ENCODE results near the gene SLC26A5. TPM values are rescaled to one million over a fixed set of nuclear protein-coding genes. Genes with fewer than 3 reads are reported as not detected.

The SLC26A5 gene
- total RNA-seq, 1 donor = not detected

DNA sequence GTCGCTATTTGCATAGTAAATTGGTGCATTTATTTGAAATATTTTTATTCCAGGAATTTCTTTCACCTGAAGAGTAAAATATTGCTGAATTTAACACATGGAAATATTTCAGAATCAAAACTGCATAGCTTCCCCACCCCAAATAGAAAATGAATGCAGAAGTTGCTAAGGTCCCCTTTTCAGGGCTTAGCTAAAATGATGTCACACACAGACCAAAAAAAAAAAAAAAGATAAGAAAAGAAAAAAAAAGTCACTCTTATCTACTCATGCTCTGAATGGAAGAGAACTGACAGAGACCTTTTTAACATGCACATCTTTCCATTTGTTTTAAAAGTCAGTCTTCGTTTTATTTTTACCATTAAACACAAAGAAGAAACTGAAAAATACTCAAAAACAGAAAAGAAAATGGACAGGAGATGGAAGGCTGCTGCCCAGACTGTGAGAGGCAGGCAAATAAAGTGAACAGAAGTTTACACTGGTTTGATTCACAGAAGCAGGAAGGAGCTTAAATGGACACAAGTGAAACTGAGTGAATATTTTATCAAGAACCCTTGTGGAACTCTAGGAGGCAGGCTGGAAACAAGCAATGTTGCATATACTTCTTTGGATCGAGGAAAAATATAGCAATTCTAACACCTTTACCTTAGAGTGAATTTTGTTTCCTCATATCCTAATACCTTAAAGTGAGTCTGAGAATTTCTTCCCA is 66.6 kb downstream of the SLC26A5 start:
- Histone ChIP-seq H3K4me2 (ENCODE audit: insufficient read depth, low read length) (no peak overlapping the region), H3K27me3 (ENCODE audit: insufficient read depth, low read length) (peaks cover 12% of the 10 kb centered on the region), H2AFZ (ENCODE audit: low read length) (peak overlapping the region; percentile 35), H3K79me2 (ENCODE audit: insufficient read depth, low read length) (no peaks in the 10 kb centered on the region), H3K4me3 (ENCODE audit: insufficient read depth, low read length) (no peak overlapping the region), H3K4me1 (ENCODE audit: insufficient read depth, low read length) (no peaks in the 10 kb centered on the region), H3K36me3 (ENCODE audit: insufficient read depth, low read length) (no peaks in the 10 kb centered on the region), H3K27ac (ENCODE audit: low read depth, low read length) (no peak overlapping the region), H3K9me3 (ENCODE audit: low read depth, low read length) (no peaks in the 10 kb centered on the region), H4K20me1 (ENCODE audit: insufficient read depth, low read length) (no peaks in the 10 kb centered on the region)
- no peak for DNase-seq (ENCODE audit: insufficient read length, low spot score, missing footprints)
- TF ChIP-seq, protein P1, sequence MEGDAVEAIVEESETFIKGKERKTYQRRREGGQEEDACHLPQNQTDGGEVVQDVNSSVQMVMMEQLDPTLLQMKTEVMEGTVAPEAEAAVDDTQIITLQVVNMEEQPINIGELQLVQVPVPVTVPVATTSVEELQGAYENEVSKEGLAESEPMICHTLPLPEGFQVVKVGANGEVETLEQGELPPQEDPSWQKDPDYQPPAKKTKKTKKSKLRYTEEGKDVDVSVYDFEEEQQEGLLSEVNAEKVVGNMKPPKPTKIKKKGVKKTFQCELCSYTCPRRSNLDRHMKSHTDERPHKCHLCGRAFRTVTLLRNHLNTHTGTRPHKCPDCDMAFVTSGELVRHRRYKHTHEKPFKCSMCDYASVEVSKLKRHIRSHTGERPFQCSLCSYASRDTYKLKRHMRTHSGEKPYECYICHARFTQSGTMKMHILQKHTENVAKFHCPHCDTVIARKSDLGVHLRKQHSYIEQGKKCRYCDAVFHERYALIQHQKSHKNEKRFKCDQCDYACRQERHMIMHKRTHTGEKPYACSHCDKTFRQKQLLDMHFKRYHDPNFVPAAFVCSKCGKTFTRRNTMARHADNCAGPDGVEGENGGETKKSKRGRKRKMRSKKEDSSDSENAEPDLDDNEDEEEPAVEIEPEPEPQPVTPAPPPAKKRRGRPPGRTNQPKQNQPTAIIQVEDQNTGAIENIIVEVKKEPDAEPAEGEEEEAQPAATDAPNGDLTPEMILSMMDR (IDR thresholded peaks at IDR 0.05; ENCODE audit: extremely low read depth, low read depth, low read length) = no peak

GRCh38 chr7:103373866-103374643 is 72.0 kb downstream of the SLC26A5 start:
- TF ChIP-seq, protein P1 (IDR thresholded peaks at IDR 0.05; ENCODE audit: extremely low read depth, low read depth, low read length) = no peak
- Histone ChIP-seq H3K36me3 (ENCODE audit: insufficient read depth, low read length) (peaks cover 7% of the 10 kb centered on the region), H3K27ac (ENCODE audit: low read depth, low read length) (no peak overlapping the region), H3K4me3 (ENCODE audit: insufficient read depth, low read length) (no peak overlapping the region), H3K4me2 (ENCODE audit: insufficient read depth, low read length) (no peak overlapping the region), H3K9me3 (ENCODE audit: low read depth, low read length) (no peaks in the 10 kb centered on the region), H3K79me2 (ENCODE audit: insufficient read depth, low read length) (no peaks in the 10 kb centered on the region), H3K4me1 (ENCODE audit: insufficient read depth, low read length) (no peaks in the 10 kb centered on the region), H2AFZ (ENCODE audit: low read length) (no peak overlapping the region), H4K20me1 (ENCODE audit: insufficient read depth, low read length) (no peaks in the 10 kb centered on the region), H3K27me3 (ENCODE audit: insufficient read depth, low read length) (peaks cover 9% of the 10 kb centered on the region)
- DNase-seq (ENCODE audit: insufficient read length, low spot score, missing footprints) = no peak

DNA sequence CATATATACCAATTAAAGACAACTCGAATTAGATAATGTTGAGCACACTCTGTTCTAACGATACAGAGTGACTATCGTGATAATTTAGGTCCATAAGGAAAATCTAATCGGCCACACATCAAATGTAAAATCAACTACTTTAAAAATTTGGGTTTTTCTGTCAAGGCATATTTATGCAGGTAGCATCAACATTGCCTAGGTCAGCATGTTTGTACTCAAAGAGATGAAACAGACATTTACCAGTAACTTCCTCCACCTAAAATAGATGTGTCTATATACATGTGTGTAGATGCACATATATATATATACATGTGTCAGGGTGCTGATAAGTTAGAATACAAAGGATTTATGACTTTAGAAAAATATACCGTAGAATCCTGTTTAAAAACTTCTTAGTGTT is 76.6 kb downstream of the SLC26A5 start:
- Histone ChIP-seq H3K36me3 (ENCODE audit: insufficient read depth, low read length) (peaks cover 50% of the 10 kb centered on the region), H3K4me3 (ENCODE audit: insufficient read depth, low read length) (no peak overlapping the region), H3K27ac (ENCODE audit: low read depth, low read length) (no peak overlapping the region), H4K20me1 (ENCODE audit: insufficient read depth, low read length) (no peaks in the 10 kb centered on the region), H3K4me1 (ENCODE audit: insufficient read depth, low read length) (no peaks in the 10 kb centered on the region), H3K79me2 (ENCODE audit: insufficient read depth, low read length) (no peaks in the 10 kb centered on the region), H2AFZ (ENCODE audit: low read length) (no peak overlapping the region), H3K9me3 (ENCODE audit: low read depth, low read length) (no peaks in the 10 kb centered on the region), H3K4me2 (ENCODE audit: insufficient read depth, low read length) (no peak overlapping the region), H3K27me3 (ENCODE audit: insufficient read depth, low read length) (no peaks in the 10 kb centered on the region)
- no peak for DNase-seq (ENCODE audit: insufficient read length, low spot score, missing footprints)
- TF ChIP-seq, protein P1 (IDR thresholded peaks at IDR 0.05; ENCODE audit: extremely low read depth, low read depth, low read length) = no peak

DNA sequence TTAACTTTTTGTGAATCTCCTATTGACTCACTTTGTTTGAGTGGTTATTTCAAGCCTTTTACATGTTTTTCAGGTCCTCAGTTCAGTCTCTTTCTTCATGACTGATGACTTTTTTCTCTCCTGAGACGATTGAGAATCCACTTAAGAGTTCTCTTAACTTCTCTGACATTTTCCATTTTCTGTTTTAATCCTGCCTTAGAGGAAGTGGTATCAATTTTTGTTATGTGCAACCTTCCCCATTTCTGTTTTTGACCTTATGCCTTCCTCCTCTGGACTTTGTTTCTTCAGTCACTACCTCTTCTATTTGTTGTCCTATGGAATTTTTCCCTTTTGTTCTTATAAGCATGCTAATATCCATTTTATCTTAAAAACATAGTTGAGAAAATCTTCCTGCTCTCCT is 96.2 kb downstream of the SLC26A5 start:
- H3K36me3 ChIP-seq (ENCODE audit: insufficient read depth, low read length) = peaks cover 15% of the 10 kb centered on the region
- no peaks in the 10 kb centered on the region for H3K9me3 ChIP-seq (ENCODE audit: low read depth, low read length)
- H3K4me1 ChIP-seq (ENCODE audit: insufficient read depth, low read length) = peaks cover 26% of the 10 kb centered on the region
- DNase-seq (ENCODE audit: insufficient read length, low spot score, missing footprints) = no peak
- H3K4me3 ChIP-seq (ENCODE audit: insufficient read depth, low read length) = no peak overlapping the region
- no peak overlapping the region for H3K27ac ChIP-seq (ENCODE audit: low read depth, low read length)
- H3K27me3 ChIP-seq (ENCODE audit: insufficient read depth, low read length) = no peaks in the 10 kb centered on the region
- H2AFZ ChIP-seq (ENCODE audit: low read length) = no peak overlapping the region
- TF ChIP-seq, protein P1 (IDR thresholded peaks at IDR 0.05; ENCODE audit: extremely low read depth, low read depth, low read length) = no peak
- H3K4me2 ChIP-seq (ENCODE audit: insufficient read depth, low read length) = peak overlapping the region; percentile 94
- peaks cover 83% of the 10 kb centered on the region for H3K79me2 ChIP-seq (ENCODE audit: insufficient read depth, low read length)
- peaks cover 25% of the 10 kb centered on the region for H4K20me1 ChIP-seq (ENCODE audit: insufficient read depth, low read length)

All from osteoblast (primary cell).